ENCODE data around the gene WASL.
"Not testable (repeated sequence)": the region's sequence is repeated elsewhere in the genome, so short reads cannot be mapped to it uniquely, and the experiment has no call there.

Gene WASL

GRCh38 chr7:123738356-123738755, 10.4 kb downstream of the WASL start:
- Histone ChIP-seq H3K4me1 (ENCODE audit: control insufficient read depth in 1 of 2, insufficient read depth in 2 of 2, low read length in 2 of 2) (peaks cover 12 to 19% of the 10 kb centered on the region in 2 donors), H3K27ac (ENCODE audit: low read depth, low read length) (no peak overlapping the region), H3K4me3 (ENCODE audit: low read depth in 1 of 2, low read length in 2 of 2) (peak overlapping the region in 1 of 2 donors; percentile 19)

GRCh38 chr7:123737168-123737674, 11.6 kb downstream of the WASL start:
- H3K36me3 ChIP-seq (ENCODE audit: control insufficient read depth in 1 of 2, insufficient read depth in 2 of 2, low read length in 2 of 2); H3K9me3 ChIP-seq (ENCODE audit: control insufficient read depth in 1 of 2, low read length in 2 of 2); H3K27ac ChIP-seq (ENCODE audit: low read depth, low read length); H3K27me3 ChIP-seq (ENCODE audit: control insufficient read depth in 1 of 2, insufficient read depth in 2 of 2, low read length in 2 of 2); H3K4me3 ChIP-seq (ENCODE audit: low read depth in 1 of 2, low read length in 2 of 2); H3K9ac ChIP-seq (ENCODE audit: low read depth in 1 of 2, low read length in 2 of 2): not testable (repeated sequence)
- peaks cover 12 to 19% of the 10 kb centered on the region in 2 donors for H3K4me1 ChIP-seq (ENCODE audit: control insufficient read depth in 1 of 2, insufficient read depth in 2 of 2, low read length in 2 of 2)

More at GRCh38 chr7:123738356-123738755, 10.4 kb downstream of the WASL start:
- Histone ChIP-seq H3K36me3 (ENCODE audit: control insufficient read depth in 1 of 2, insufficient read depth in 2 of 2, low read length in 2 of 2) (no peaks in the 10 kb centered on the region), H3K27me3 (ENCODE audit: control insufficient read depth in 1 of 2, insufficient read depth in 2 of 2, low read length in 2 of 2) (no peaks in the 10 kb centered on the region), H3K9me3 (ENCODE audit: control insufficient read depth in 1 of 2, low read length in 2 of 2) (no peaks in the 10 kb centered on the region), H3K9ac (ENCODE audit: low read depth in 1 of 2, low read length in 2 of 2) (no peak overlapping the region)

GRCh38 chr7:123735539-123735938, 13.3 kb downstream of the WASL start:
- H3K4me3 ChIP-seq (ENCODE audit: low read depth in 1 of 2, low read length in 2 of 2) = no peak overlapping the region
- no peaks in the 10 kb centered on the region for H3K27me3 ChIP-seq (ENCODE audit: control insufficient read depth in 1 of 2, insufficient read depth in 2 of 2, low read length in 2 of 2)
- no peaks in the 10 kb centered on the region for H3K9me3 ChIP-seq (ENCODE audit: control insufficient read depth in 1 of 2, low read length in 2 of 2)
- H3K9ac ChIP-seq (ENCODE audit: low read depth in 1 of 2, low read length in 2 of 2) = no peak overlapping the region
- no peaks in the 10 kb centered on the region for H3K36me3 ChIP-seq (ENCODE audit: control insufficient read depth in 1 of 2, insufficient read depth in 2 of 2, low read length in 2 of 2)
- H3K27ac ChIP-seq (ENCODE audit: low read depth, low read length) = no peak overlapping the region
- peaks cover 8 to 13% of the 10 kb centered on the region in 2 donors for H3K4me1 ChIP-seq (ENCODE audit: control insufficient read depth in 1 of 2, insufficient read depth in 2 of 2, low read length in 2 of 2)

DNA sequence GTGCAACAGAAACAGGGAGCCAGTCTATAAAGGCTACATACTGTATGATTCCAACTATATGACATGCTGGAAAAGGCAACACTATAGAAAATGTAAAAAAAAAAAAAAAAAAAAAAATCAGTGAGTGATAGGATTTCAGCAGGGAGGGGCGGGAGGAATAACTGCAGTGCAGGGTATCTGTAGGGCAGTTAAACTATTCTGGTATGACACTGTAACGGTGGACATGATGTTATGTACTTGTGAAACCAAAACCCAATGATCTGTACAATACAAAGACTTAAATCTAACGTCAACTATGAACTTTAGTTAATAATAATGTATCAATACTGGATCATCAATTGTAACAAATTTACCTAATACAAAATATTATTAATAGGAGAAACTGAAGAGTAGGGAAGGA, 14.3 kb downstream of the WASL start:
- Histone ChIP-seq H3K9ac (ENCODE audit: low read depth in 1 of 2, low read length in 2 of 2) (no peak overlapping the region), H3K36me3 (ENCODE audit: control insufficient read depth in 1 of 2, insufficient read depth in 2 of 2, low read length in 2 of 2) (no peaks in the 10 kb centered on the region), H3K4me3 (ENCODE audit: low read depth in 1 of 2, low read length in 2 of 2) (no peak overlapping the region), H3K27ac (ENCODE audit: low read depth, low read length) (no peak overlapping the region), H3K27me3 (ENCODE audit: control insufficient read depth in 1 of 2, insufficient read depth in 2 of 2, low read length in 2 of 2) (no peaks in the 10 kb centered on the region), H3K4me1 (ENCODE audit: control insufficient read depth in 1 of 2, insufficient read depth in 2 of 2, low read length in 2 of 2) (peaks cover 7 to 13% of the 10 kb centered on the region in 2 donors), H3K9me3 (ENCODE audit: control insufficient read depth in 1 of 2, low read length in 2 of 2) (no peaks in the 10 kb centered on the region)

GRCh38 chr7:123732413-123733091, 16.3 kb downstream of the WASL start:
- H3K4me1 ChIP-seq (ENCODE audit: control insufficient read depth in 1 of 2, insufficient read depth in 2 of 2, low read length in 2 of 2) = peaks cover 0 to 5% of the 10 kb centered on the region in 2 donors
- no peaks in the 10 kb centered on the region for H3K36me3 ChIP-seq (ENCODE audit: control insufficient read depth in 1 of 2, insufficient read depth in 2 of 2, low read length in 2 of 2)
- no peak overlapping the region for H3K4me3 ChIP-seq (ENCODE audit: low read depth in 1 of 2, low read length in 2 of 2)
- no peaks in the 10 kb centered on the region for H3K9me3 ChIP-seq (ENCODE audit: control insufficient read depth in 1 of 2, low read length in 2 of 2)
- H3K27me3 ChIP-seq (ENCODE audit: control insufficient read depth in 1 of 2, insufficient read depth in 2 of 2, low read length in 2 of 2) = no peaks in the 10 kb centered on the region
- H3K9ac ChIP-seq (ENCODE audit: low read depth in 1 of 2, low read length in 2 of 2) = no peak overlapping the region
- no peak overlapping the region for H3K27ac ChIP-seq (ENCODE audit: low read depth, low read length)

GRCh38 chr7:123729218-123729578, 19.6 kb downstream of the WASL start:
- peaks cover 0 to 27% of the 10 kb centered on the region in 2 donors for H3K4me1 ChIP-seq (ENCODE audit: control insufficient read depth in 1 of 2, insufficient read depth in 2 of 2, low read length in 2 of 2)
- H3K27me3 ChIP-seq (ENCODE audit: control insufficient read depth in 1 of 2, insufficient read depth in 2 of 2, low read length in 2 of 2) = no peaks in the 10 kb centered on the region
- H3K27ac ChIP-seq (ENCODE audit: low read depth, low read length) = no peak overlapping the region
- H3K9ac ChIP-seq (ENCODE audit: low read depth in 1 of 2, low read length in 2 of 2) = no peak overlapping the region
- no peak overlapping the region for H3K4me3 ChIP-seq (ENCODE audit: low read depth in 1 of 2, low read length in 2 of 2)
- no peaks in the 10 kb centered on the region for H3K36me3 ChIP-seq (ENCODE audit: control insufficient read depth in 1 of 2, insufficient read depth in 2 of 2, low read length in 2 of 2)
- no peaks in the 10 kb centered on the region for H3K9me3 ChIP-seq (ENCODE audit: control insufficient read depth in 1 of 2, low read length in 2 of 2)

DNA sequence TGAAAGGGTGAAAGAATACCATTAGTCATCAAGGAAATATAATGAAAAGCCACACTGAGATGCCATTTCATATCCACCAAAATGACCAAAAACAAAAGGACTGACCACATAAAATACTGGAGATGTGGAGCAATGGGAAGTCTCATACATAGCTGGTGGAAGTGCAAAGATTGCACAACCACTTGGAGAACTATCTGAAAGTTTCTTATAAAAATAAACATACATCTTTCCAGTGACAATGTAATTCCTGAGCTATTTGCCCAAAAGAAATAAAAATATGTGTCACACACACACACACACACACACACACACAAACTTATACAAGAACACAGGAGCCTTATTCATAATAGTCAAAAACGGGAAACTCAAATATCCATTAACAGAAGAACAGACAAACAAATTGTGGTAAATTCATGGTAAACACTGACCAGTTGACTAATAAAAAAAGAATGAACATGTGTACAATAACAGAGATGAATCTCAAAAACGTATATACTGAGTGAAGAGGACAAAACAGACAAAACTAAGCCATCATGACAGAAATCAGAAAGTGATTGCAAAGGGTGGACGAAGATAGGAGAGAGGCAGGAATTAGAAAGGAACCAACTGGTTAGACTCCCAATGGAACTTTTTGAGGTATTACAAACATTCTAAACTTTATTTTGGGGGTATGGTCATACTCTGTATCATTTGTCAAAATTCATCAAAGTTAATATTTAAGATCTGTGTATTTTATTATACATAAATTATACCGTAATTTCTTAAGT, 21.5 kb downstream of the WASL start:
- Histone ChIP-seq H3K27ac (ENCODE audit: low read depth, low read length) (no peak overlapping the region), H3K4me3 (ENCODE audit: low read depth in 1 of 2, low read length in 2 of 2) (no peak overlapping the region), H3K36me3 (ENCODE audit: control insufficient read depth in 1 of 2, insufficient read depth in 2 of 2, low read length in 2 of 2) (no peaks in the 10 kb centered on the region), H3K9me3 (ENCODE audit: control insufficient read depth in 1 of 2, low read length in 2 of 2) (no peaks in the 10 kb centered on the region), H3K27me3 (ENCODE audit: control insufficient read depth in 1 of 2, insufficient read depth in 2 of 2, low read length in 2 of 2) (no peaks in the 10 kb centered on the region), H3K4me1 (ENCODE audit: control insufficient read depth in 1 of 2, insufficient read depth in 2 of 2, low read length in 2 of 2) (peaks cover 0 to 35% of the 10 kb centered on the region in 2 donors), H3K9ac (ENCODE audit: low read depth in 1 of 2, low read length in 2 of 2) (no peak overlapping the region)

GRCh38 chr7:123725586-123726171, 23.1 kb downstream of the WASL start:
- H3K4me3 ChIP-seq (ENCODE audit: low read depth in 1 of 2, low read length in 2 of 2) = no peak overlapping the region
- no peaks in the 10 kb centered on the region for H3K36me3 ChIP-seq (ENCODE audit: control insufficient read depth in 1 of 2, insufficient read depth in 2 of 2, low read length in 2 of 2)
- H3K9ac ChIP-seq (ENCODE audit: low read depth in 1 of 2, low read length in 2 of 2) = no peak overlapping the region
- no peak overlapping the region for H3K27ac ChIP-seq (ENCODE audit: low read depth, low read length)
- peaks cover 0 to 35% of the 10 kb centered on the region in 2 donors for H3K4me1 ChIP-seq (ENCODE audit: control insufficient read depth in 1 of 2, insufficient read depth in 2 of 2, low read length in 2 of 2)
- no peaks in the 10 kb centered on the region for H3K9me3 ChIP-seq (ENCODE audit: control insufficient read depth in 1 of 2, low read length in 2 of 2)
- H3K27me3 ChIP-seq (ENCODE audit: control insufficient read depth in 1 of 2, insufficient read depth in 2 of 2, low read length in 2 of 2) = no peaks in the 10 kb centered on the region

DNA sequence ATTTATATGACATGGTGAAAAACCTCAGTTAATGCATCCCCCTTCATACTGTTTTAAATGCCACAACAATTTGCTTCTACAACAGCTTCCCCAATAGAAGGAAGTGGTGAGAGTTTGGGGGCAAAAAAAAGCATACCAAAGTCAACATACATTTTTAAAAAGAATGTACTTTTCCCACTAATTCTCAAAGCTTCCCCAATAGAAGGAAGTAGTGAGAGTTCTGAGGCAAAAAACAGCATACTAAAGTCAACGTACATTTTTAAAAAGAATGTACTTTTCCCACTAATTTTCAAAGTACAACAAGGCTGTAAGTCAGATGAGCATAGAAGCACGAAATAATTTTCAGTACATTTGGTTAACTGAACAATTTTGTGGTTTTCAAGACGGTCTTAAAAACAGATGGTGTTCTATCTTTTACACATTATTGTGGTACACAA, 24.0 kb downstream of the WASL start:
- H3K27me3 ChIP-seq (ENCODE audit: control insufficient read depth in 1 of 2, insufficient read depth in 2 of 2, low read length in 2 of 2) = no peaks in the 10 kb centered on the region
- H3K4me1 ChIP-seq (ENCODE audit: control insufficient read depth in 1 of 2, insufficient read depth in 2 of 2, low read length in 2 of 2) = peaks cover 0 to 38% of the 10 kb centered on the region in 2 donors
- no peaks in the 10 kb centered on the region for H3K36me3 ChIP-seq (ENCODE audit: control insufficient read depth in 1 of 2, insufficient read depth in 2 of 2, low read length in 2 of 2)
- H3K27ac ChIP-seq (ENCODE audit: low read depth, low read length) = no peak overlapping the region
- no peaks in the 10 kb centered on the region for H3K9me3 ChIP-seq (ENCODE audit: control insufficient read depth in 1 of 2, low read length in 2 of 2)
- H3K9ac ChIP-seq (ENCODE audit: low read depth in 1 of 2, low read length in 2 of 2) = no peak overlapping the region
- no peak overlapping the region for H3K4me3 ChIP-seq (ENCODE audit: low read depth in 1 of 2, low read length in 2 of 2)

DNA sequence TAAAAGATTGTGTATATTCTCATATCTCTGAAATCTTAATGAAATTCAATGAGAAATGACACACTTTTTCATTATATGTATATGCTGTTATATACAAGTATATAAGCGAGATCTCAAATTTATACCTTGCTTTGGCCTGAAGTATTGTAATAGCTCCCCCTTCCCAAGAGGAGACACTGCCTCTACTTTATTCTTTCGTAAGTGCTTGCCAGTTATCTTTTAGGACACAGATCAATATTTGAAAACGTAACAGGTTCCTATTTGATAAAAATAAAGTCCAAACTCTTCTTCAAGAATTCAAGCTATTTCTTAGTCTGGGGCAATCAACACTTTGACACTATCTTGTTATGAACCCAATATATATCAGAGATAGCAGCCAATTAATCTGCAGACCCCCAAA, 24.9 kb downstream of the WASL start:
- H3K9ac ChIP-seq (ENCODE audit: low read depth in 1 of 2, low read length in 2 of 2) = no peak overlapping the region
- H3K27me3 ChIP-seq (ENCODE audit: control insufficient read depth in 1 of 2, insufficient read depth in 2 of 2, low read length in 2 of 2) = no peaks in the 10 kb centered on the region
- no peaks in the 10 kb centered on the region for H3K9me3 ChIP-seq (ENCODE audit: control insufficient read depth in 1 of 2, low read length in 2 of 2)
- no peak overlapping the region for H3K4me3 ChIP-seq (ENCODE audit: low read depth in 1 of 2, low read length in 2 of 2)
- no peak overlapping the region for H3K27ac ChIP-seq (ENCODE audit: low read depth, low read length)
- no peaks in the 10 kb centered on the region for H3K36me3 ChIP-seq (ENCODE audit: control insufficient read depth in 1 of 2, insufficient read depth in 2 of 2, low read length in 2 of 2)
- H3K4me1 ChIP-seq (ENCODE audit: control insufficient read depth in 1 of 2, insufficient read depth in 2 of 2, low read length in 2 of 2) = peaks cover 0 to 38% of the 10 kb centered on the region in 2 donors

All from duodenal mucosa (tissue), 2 donors.